HG03095 (cell line): ENCODE results near the gene ORAI2.
"Not testable (repeated sequence)": the region's sequence is repeated elsewhere in the genome, so short reads cannot be mapped to it uniquely, and the experiment has no call there.

ENCODE experiments used
- ATAC-seq: cut with Tn5 transposase; IDR thresholded peaks from one replicate; pipeline ENCODE4 v1.9.1; 2021; ENCODE audit warnings: moderate library complexity; ENCODE audit not compliant: unreplicated experiment

The ORAI2 gene

DNA sequence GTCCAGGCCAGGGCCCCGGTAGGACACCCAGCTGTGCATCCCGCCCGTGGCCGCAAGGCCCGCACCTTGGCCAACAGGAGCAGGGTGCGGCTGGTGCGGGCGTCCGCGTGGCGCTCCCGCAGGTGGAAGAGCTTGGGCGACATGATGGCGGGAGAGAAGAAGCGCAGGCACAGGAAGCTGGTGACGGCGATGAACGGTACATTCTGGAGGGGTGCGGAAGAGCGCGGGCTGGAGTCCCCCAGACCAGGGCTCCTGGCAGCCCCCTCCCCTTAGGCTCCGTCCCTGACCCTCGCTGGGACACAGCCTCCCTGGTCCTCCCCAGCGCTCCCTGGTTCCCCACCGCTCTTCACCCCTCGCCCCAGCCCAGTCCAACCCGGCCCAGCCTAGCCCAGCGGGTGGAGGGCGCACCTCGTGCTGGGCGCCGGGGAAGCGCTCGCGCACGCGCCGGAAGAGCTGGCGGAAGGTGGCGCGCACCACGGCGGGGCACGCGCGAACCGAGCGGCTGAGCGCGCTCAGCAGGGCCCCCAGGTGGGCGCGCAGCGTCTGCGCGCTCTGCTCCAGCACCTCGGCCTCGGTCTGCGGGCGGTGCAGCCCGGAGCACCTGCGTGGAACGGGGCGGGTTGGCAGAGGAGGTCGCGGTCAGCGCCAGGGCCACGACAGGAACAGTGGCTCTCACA lies 61.2 kb downstream of the ORAI2 start:
- ATAC-seq: peak; percentile 70

DNA sequence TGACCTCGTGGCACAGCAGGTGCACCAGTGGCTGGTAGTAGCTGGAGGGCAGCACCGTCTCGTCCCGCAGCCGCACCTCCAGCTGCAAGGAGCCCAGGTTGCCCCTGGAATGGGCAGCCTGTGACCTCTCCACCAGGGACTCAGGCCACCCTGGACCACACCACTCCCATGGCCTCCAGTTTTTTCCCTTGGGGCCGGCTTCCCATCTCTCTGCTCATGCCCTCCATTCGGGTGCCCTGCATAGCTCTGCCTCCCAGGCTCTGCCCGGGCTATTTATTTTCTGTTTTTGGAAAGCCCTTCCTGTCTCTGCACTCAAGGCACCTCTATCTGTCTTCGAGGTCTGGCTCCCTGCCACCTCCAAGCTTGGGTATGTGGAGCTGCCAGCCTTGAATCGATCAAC lies 63.5 kb downstream of the ORAI2 start:
- not testable (repeated sequence) for ATAC-seq

DNA sequence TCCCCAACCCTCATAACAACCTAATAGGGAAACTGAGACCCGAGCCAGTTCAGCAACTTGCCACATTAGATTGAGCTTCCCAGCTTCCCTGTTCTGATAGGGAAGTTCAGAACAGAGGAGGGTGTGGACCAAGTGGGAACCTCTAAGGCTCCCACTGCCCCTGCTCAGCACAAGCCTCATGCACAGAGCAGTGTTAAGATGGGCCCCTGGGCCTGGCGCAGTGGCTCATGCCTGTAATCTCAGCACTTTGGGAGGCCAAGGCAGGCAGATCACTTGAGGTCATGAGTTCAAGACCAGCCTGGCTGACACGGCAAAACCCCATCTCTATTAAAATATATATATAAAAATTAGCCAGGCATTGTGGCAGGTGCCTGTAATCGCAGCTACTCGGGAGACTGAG lies 63.9 kb downstream of the ORAI2 start:
- ATAC-seq: not testable (repeated sequence)

DNA sequence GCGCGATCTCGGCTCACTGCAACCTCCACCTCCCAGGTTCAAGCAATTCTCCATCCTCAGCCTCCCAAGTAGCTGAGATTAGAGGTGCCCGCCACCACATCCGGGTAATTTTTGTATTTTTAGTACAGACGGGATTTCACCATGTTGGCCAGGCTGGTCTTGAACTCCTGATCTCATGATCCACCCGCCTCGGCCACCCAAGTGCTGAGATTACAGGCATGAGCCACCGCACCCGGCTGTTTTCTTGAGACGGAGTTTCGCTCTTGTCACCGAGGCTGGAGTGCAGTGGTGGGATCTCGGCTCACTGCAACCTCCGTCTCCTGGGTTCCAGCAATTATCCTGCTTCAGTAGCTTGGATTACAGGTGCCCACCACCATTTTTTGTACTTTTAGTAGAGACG lies 64.9 kb downstream of the ORAI2 start:
- not testable (repeated sequence) for ATAC-seq

DNA sequence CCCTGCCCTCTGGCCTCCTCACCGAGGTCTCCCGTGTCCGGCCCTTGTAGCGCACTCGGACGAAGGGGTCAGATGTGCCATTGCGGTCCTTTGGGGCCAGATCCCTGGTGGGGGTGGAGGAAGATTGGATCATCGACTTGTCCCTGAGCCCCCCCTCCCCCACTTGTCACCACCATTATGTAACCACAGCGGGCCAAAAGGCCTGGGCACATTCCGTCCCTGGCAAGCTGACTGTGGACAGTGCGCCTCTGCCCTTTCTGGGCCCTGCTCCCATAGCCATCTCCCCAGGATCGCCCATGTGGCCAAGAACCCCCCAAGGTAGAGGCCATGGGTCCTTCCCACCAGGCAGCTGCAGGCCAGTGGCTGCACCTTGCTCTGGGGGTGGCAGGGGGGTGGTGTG lies 69.8 kb downstream of the ORAI2 start:
- not testable (repeated sequence) for ATAC-seq

DNA sequence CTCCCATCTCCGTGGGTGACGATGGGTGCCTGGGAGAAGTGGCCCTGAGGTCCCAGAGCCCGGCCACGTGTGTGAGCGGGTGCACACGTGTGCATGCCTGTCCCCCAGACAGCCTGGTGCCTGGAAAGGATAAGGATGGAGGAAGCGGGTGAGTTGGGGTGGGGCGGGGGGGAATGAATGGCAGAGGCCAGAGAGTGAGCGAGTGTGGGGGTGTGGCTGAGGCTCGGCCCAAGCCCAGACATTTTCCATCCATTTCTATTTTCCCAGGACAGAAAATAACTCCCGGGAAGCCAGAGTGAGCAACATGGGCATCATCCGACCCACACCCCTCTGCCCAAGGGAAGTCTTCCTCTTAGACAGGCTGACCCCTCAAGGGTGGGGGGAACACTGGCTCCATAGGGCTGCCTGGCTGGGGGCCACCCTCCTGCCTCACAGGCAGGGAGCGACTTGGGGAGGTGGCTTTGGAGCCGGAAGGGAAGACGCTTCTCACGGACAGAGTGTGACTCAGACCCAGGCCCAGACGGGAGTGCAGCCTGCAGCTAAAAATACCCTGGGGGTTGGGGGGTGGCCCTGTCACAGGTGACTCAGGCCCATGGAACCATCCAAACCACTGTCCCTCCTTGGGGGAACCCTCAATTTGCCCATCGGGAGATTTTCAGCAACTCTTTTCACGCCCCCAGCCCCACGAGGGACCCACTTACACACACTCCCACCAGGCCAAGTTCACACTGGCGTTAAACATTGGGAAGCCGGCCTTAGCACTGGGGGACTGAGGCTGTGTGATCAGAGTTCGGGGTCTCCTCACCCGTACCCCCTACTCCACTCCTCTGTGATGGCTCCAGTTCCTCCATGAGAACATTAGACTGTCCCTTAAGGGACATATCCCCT lies 72.2 kb downstream of the ORAI2 start:
- not testable (repeated sequence) for ATAC-seq
